WTC11 (cell line): Measurements from ENCODE around the gene FGD3. TPM values are rescaled to one million over a fixed set of nuclear protein-coding genes. Genes with fewer than 3 reads are reported as not detected.

Source experiments
- ATAC-seq: fragments of 200-7000 bp; cut with Tn5 transposase; 2 replicates; pipeline ENCODE4 v1.10.0; 2021; ENCODE audit warnings: mild to moderate bottlenecking, moderate library complexity
- CTCF ChIA-PET: fragments of 300-600 bp; sonication (Branson Sonifier 250); formaldehyde crosslinking; loops from one replicate; lab custom pipeline; 2021; ENCODE audit warnings: antibody characterized with exemption; lab: Charles Lee
- POLR2A ChIA-PET: fragments of 350-600 bp; sonication (Branson Sonifier 250); formaldehyde crosslinking; loops from one replicate; lab custom pipeline; 2021; ENCODE audit warnings: antibody characterized with exemption; lab: Charles Lee
- DNase-seq: peaks from one replicate; pipeline ENCODE4 v3.0.0; 2021; ENCODE audit warnings: low spot score
- H3K27ac Mint-ChIP-seq: 2 replicates; pipeline ENCODE4 v1.8.0; 2021; ENCODE audit warnings: mixed read lengths
- H3K27me3 Mint-ChIP-seq: 2 replicates; pipeline ENCODE4 v1.8.0; 2021; ENCODE audit warnings: low read depth, mild to moderate bottlenecking, moderate library complexity, mixed read lengths
- H3K36me3 Mint-ChIP-seq: 2 replicates; pipeline ENCODE4 v1.8.0; 2021; ENCODE audit warnings: mixed read lengths
- H3K4me1 Mint-ChIP-seq: 2 replicates; pipeline ENCODE4 v1.8.0; 2022; ENCODE audit warnings: mixed read lengths
- H3K4me3 Mint-ChIP-seq: 2 replicates; pipeline ENCODE4 v1.8.0; 2021; ENCODE audit warnings: mild to moderate bottlenecking, moderate library complexity, mixed read lengths
- H3K9me3 Mint-ChIP-seq: 2 replicates; pipeline ENCODE4 v1.8.0; 2021; ENCODE audit warnings: mixed read lengths
- AFF4 ChIP-seq: sonication (generic); formaldehyde crosslinking; IDR thresholded peaks from 2 replicates; pipeline ENCODE4 v1.8.1; 2023; ENCODE audit warnings: mild to moderate bottlenecking, missing genetic modification reagents, borderline replicate concordance
- ATF3 ChIP-seq: sonication (generic); formaldehyde crosslinking; conservative IDR thresholded peaks from 2 replicates; pipeline ENCODE4 v1.8.1; 2022; ENCODE audit warnings: mild to moderate bottlenecking, missing genetic modification reagents
- CBFB ChIP-seq: sonication (generic); formaldehyde crosslinking; IDR thresholded peaks from 2 replicates; pipeline ENCODE4 v1.8.1; 2022; ENCODE audit warnings: mild to moderate bottlenecking, low read depth, missing genetic modification reagents
- CREM ChIP-seq: sonication (generic); formaldehyde crosslinking; IDR thresholded peaks from 2 replicates; pipeline ENCODE4 v1.8.1; 2022; ENCODE audit warnings: mild to moderate bottlenecking, missing genetic modification reagents, moderate library complexity
- ESRRA ChIP-seq: sonication (generic); formaldehyde crosslinking; IDR thresholded peaks from 2 replicates; pipeline ENCODE4 v1.8.1; 2022; ENCODE audit warnings: mild to moderate bottlenecking, missing genetic modification reagents, borderline replicate concordance
- FOXK1 ChIP-seq: sonication (generic); formaldehyde crosslinking; IDR thresholded peaks from 2 replicates; pipeline ENCODE4 v1.8.0; 2022; ENCODE audit warnings: mild to moderate bottlenecking, moderate library complexity, missing genetic modification reagents
- GABPB1 ChIP-seq: sonication (generic); formaldehyde crosslinking; IDR thresholded peaks from 2 replicates; pipeline ENCODE4 v1.8.1; 2023; ENCODE audit warnings: mild to moderate bottlenecking, missing genetic modification reagents
- IRF2 ChIP-seq: sonication (generic); formaldehyde crosslinking; IDR thresholded peaks from 2 replicates; pipeline ENCODE4 v1.8.0; 2022; ENCODE audit warnings: low read depth, missing genetic modification reagents, borderline replicate concordance
- JAZF1 ChIP-seq: fragments of 250-450 bp; sonication (Bioruptor Pico); IDR thresholded peaks from 2 replicates; pipeline ENCODE4 v1.9.0; 2021; ENCODE audit warnings: moderate library complexity, mild to moderate bottlenecking, inconsistent platforms
- JUN ChIP-seq: sonication (generic); formaldehyde crosslinking; IDR thresholded peaks from 2 replicates; pipeline ENCODE4 v1.8.0; 2023; ENCODE audit warnings: mild to moderate bottlenecking, missing genetic modification reagents
- MAX ChIP-seq: sonication (generic); formaldehyde crosslinking; IDR thresholded peaks from 2 replicates; pipeline ENCODE4 v1.8.0; 2022; ENCODE audit warnings: mild to moderate bottlenecking, missing genetic modification reagents
- MYBL2 ChIP-seq: sonication (generic); formaldehyde crosslinking; IDR thresholded peaks from 2 replicates; pipeline ENCODE4 v1.8.1; 2023; ENCODE audit warnings: mild to moderate bottlenecking, moderate library complexity, missing genetic modification reagents
- NFYB ChIP-seq: sonication (generic); formaldehyde crosslinking; conservative IDR thresholded peaks from 2 replicates; pipeline ENCODE4 v1.8.0; 2022; ENCODE audit warnings: low read depth, missing genetic modification reagents
- NR2C2 ChIP-seq: sonication (generic); formaldehyde crosslinking; IDR thresholded peaks from 2 replicates; pipeline ENCODE4 v1.8.0; 2022; ENCODE audit warnings: mild to moderate bottlenecking, missing genetic modification reagents
- PREB ChIP-seq: sonication (generic); formaldehyde crosslinking; IDR thresholded peaks from 2 replicates; pipeline ENCODE4 v1.8.1; 2022; ENCODE audit warnings: mild to moderate bottlenecking, missing genetic modification reagents, moderate library complexity, borderline replicate concordance
- SMAD4 ChIP-seq: sonication (generic); formaldehyde crosslinking; IDR thresholded peaks from 2 replicates; pipeline ENCODE4 v1.8.0; 2022; ENCODE audit warnings: mild to moderate bottlenecking, missing genetic modification reagents
- TP53 ChIP-seq: sonication (generic); formaldehyde crosslinking; IDR thresholded peaks from 2 replicates; pipeline ENCODE4 v1.8.1; 2023; ENCODE audit warnings: mild to moderate bottlenecking, missing genetic modification reagents
- USF1 ChIP-seq: sonication (generic); formaldehyde crosslinking; IDR thresholded peaks from 2 replicates; pipeline ENCODE4 v1.8.0; 2022; ENCODE audit warnings: mild to moderate bottlenecking, missing genetic modification reagents
- USF2 ChIP-seq: sonication (generic); formaldehyde crosslinking; IDR thresholded peaks from 2 replicates; pipeline ENCODE4 v1.8.1; 2023; ENCODE audit warnings: mild to moderate bottlenecking, missing genetic modification reagents, moderate library complexity
- ZNF121 ChIP-seq: sonication (generic); formaldehyde crosslinking; IDR thresholded peaks from 2 replicates; pipeline ENCODE4 v1.8.0; 2023; ENCODE audit warnings: missing genetic modification reagents
- ZNF671 ChIP-seq: fragments of 250-450 bp; sonication (Bioruptor Pico); IDR thresholded peaks from 2 replicates; pipeline ENCODE4 v1.8.0; 2021; ENCODE audit warnings: mild to moderate bottlenecking
- total RNA-seq: library from RNA; stranded (reverse); gene quantifications from 3 replicates; pipeline ENCODE4 v1.2.3, GENCODE V29; 2021

Gene FGD3
- total RNA-seq, 1 experiment from 2014 or later = 1.9 TPM

- TF ChIP-seq SMAD4 (CRISPR knock-in tag) (no peak), PREB (no peak), NFYB (CRISPR knock-in tag) (no peak), MYBL2 (CRISPR knock-in tag) (no peak)
- TF ChIP-seq, all 79 proteins: peak for 0
These were observed 79.3 kb downstream of the FGD3 start (continued) for GRCh38 chr9:93026640-93027039.

GRCh38 chr9:93027750-93028149 lies 80.4 kb downstream of the FGD3 start:
- H3K27ac Mint-ChIP-seq = no peak overlapping the region
- H3K36me3 Mint-ChIP-seq = no peaks in the 10 kb centered on the region
- CTCF ChIA-PET = interaction anchor here (1.2 to 1.4 kb wide), 3 partner anchors 14 to 81 kb away, joined by 3 to 4 read pairs (median 4); no protein-coding TSS in a partner anchor

GRCh38 chr9:93028448-93029006 lies 81.2 kb downstream of the FGD3 start:
- Mint-ChIP-seq H3K27me3 (no peaks in the 10 kb centered on the region; the same call in 1 of the 2 replicates), H3K36me3 (no peaks in the 10 kb centered on the region), H3K9me3 (no peaks in the 10 kb centered on the region), H3K4me3 (no peak overlapping the region), H3K27ac (no peak overlapping the region; the same call in 1 of the 2 replicates), H3K4me1 (peaks cover 14% of the 10 kb centered on the region)
- DNase-seq = no peak
- POLR2A ChIA-PET = no interaction called here
- CTCF ChIA-PET = interaction anchor here (0.6 to 1.4 kb wide), 6 partner anchors 15 to 598 kb away, joined by 3 to 5 read pairs (median 4); no protein-coding TSS in a partner anchor
- ATAC-seq = peak; percentile 40
- TF ChIP-seq JUN (CRISPR knock-in tag) = no peak

More at GRCh38 chr9:93027750-93028149, 80.4 kb downstream of the FGD3 start:
- DNase-seq (no peak), ATAC-seq (no peak)
- no peaks in the 10 kb centered on the region for H3K9me3 Mint-ChIP-seq
- TF ChIP-seq USF1 (no peak), GABPB1 (CRISPR knock-in tag) (no peak), IRF2 (CRISPR knock-in tag) (no peak), USF2 (CRISPR knock-in tag) (no peak), ATF3 (CRISPR knock-in tag) (no peak), MAX (CRISPR knock-in tag) (no peak), ZNF121 (CRISPR knock-in tag) (peak; percentile 63)
- TF ChIP-seq, all 79 proteins: peak for 1
- H3K4me1 Mint-ChIP-seq = peaks cover 11% of the 10 kb centered on the region
- H3K27me3 Mint-ChIP-seq = no peaks in the 10 kb centered on the region; the same call in 1 of the 2 replicates
- no peak overlapping the region for H3K4me3 Mint-ChIP-seq
- POLR2A ChIA-PET = no interaction called here

GRCh38 chr9:93030642-93031628 lies 83.6 kb downstream of the FGD3 start:
- ChIA-PET CTCF (interaction anchor here (0.9 kb wide), 1 partner anchor 27 kb away, joined by 3 read pairs; no protein-coding TSS in a partner anchor), POLR2A (no interaction called here)
- Mint-ChIP-seq H3K4me1 (peaks cover 18% of the 10 kb centered on the region), H3K4me3 (no peak overlapping the region), H3K36me3 (no peaks in the 10 kb centered on the region), H3K9me3 (no peaks in the 10 kb centered on the region), H3K27me3 (no peaks in the 10 kb centered on the region), H3K27ac (no peak overlapping the region)
- DNase-seq (no peak), ATAC-seq (no peak)
- TF ChIP-seq ZNF671 (CRISPR knock-in tag) (no peak), JAZF1 (CRISPR knock-in tag) (no peak), TP53 (CRISPR knock-in tag) (no peak), FOXK1 (CRISPR knock-in tag) (no peak), NR2C2 (CRISPR knock-in tag) (no peak), AFF4 (no peak), CREM (CRISPR knock-in tag) (no peak), CBFB (CRISPR knock-in tag) (no peak), ESRRA (no peak)
